Stimulated activated CD4-positive, alpha-beta T cell treated with anti-CD3 and anti-CD28 coated beads, TNF-alpha, amount 100 ng/mL, for 4 hours (primary cell): ENCODE data around the gene BTN1A1.
"Not testable (repeated sequence)": the region's sequence is repeated elsewhere in the genome, so short reads cannot be mapped to it uniquely, and the experiment has no call there.

Experiments
- DNase-seq, 3 experiments: peaks; one replicate each; pipeline ENCODE4 v3.0.0-alpha.2; 2020; ENCODE audit warnings: low read depth in 3 of 3

BTN1A1 gene

GRCh38 chr6:26511033-26511432 lies 10.9 kb downstream of the BTN1A1 start:
- not testable (repeated sequence) for DNase-seq

GRCh38 chr6:26514984-26515383 lies 14.9 kb downstream of the BTN1A1 start:
- no peak for DNase-seq

GRCh38 chr6:26516481-26517427 lies 16.7 kb downstream of the BTN1A1 start:
- DNase-seq = no peak

- no peak for DNase-seq
Observed at GRCh38 chr6:26519359-26519758, 19.3 kb downstream of the BTN1A1 start.

- no peak for DNase-seq
Observed at GRCh38 chr6:26520237-26520849, 20.2 kb downstream of the BTN1A1 start.

GRCh38 chr6:26520850-26521599 lies 20.9 kb downstream of the BTN1A1 start:
- DNase-seq = peak; percentile 69 to 75 (median 72)

- peak; percentile 39 to 54 (median 43) for DNase-seq
Observed at GRCh38 chr6:26521600-26522391, 21.7 kb downstream of the BTN1A1 start.

GRCh38 chr6:26522486-26523228 lies 22.6 kb downstream of the BTN1A1 start:
- not testable (repeated sequence) for DNase-seq

GRCh38 chr6:26524314-26524713 lies 24.2 kb downstream of the BTN1A1 start:
- not testable (repeated sequence) for DNase-seq

- no peak for DNase-seq
Observed at GRCh38 chr6:26524722-26525370, 24.7 kb downstream of the BTN1A1 start.

- DNase-seq = no peak
Observed at GRCh38 chr6:26525838-26526237, 25.7 kb downstream of the BTN1A1 start.

GRCh38 chr6:26526928-26527327 lies 26.8 kb downstream of the BTN1A1 start:
- no peak for DNase-seq

GRCh38 chr6:26530203-26530602 lies 30.1 kb downstream of the BTN1A1 start:
- DNase-seq = no peak

- no peak for DNase-seq
Observed at GRCh38 chr6:26531897-26532296, 31.8 kb downstream of the BTN1A1 start.

GRCh38 chr6:26532699-26533531 lies 32.8 kb downstream of the BTN1A1 start:
- peak; percentile 88 to 94 (median 89) for DNase-seq

GRCh38 chr6:26533532-26533931 lies 33.4 kb downstream of the BTN1A1 start:
- DNase-seq = no peak

GRCh38 chr6:26534681-26535465 lies 34.8 kb downstream of the BTN1A1 start:
- DNase-seq = no peak

- no peak for DNase-seq
Observed at GRCh38 chr6:26536571-26537159, 36.6 kb downstream of the BTN1A1 start.
